HL-60/S4 treated with phorbol 12-myristate 13-acetate at 8.2 ng/mL for 4 days and 3 days (cell line): ENCODE data around the gene GARIN5B.
"Not testable (repeated sequence)": the region's sequence is repeated elsewhere in the genome, so short reads cannot be mapped to it uniquely, and the experiment has no call there.

Experiments used
- in situ Hi-C: fragments of 300-500 bp; cut with MboI; formaldehyde crosslinking; loops from 2 replicates; pipeline ENCODE4 v1.15.0; 2022; ENCODE audit warnings: low sequenced_read_pairs

Gene GARIN5B

GRCh38 chr19:55362990-55363716 is at the start of gene GARIN5B:
GARIN5B (minus strand) TSS chr19:55363260; CDS start chr19:55363066, 194 bp downstream.
- in situ Hi-C loops = no loop called here

- in situ Hi-C loops = no loop called here
Measured at GRCh38 chr19:55410168-55410567, 47.1 kb upstream of the GARIN5B start.

- in situ Hi-C loops = not testable (repeated sequence)
Measured at GRCh38 chr19:55409179-55409578, 46.1 kb upstream of the GARIN5B start.

GRCh38 chr19:55408533-55408872 is 45.4 kb upstream of the GARIN5B start:
- in situ Hi-C loops = no loop called here

GRCh38 chr19:55407800-55408532 is 44.9 kb upstream of the GARIN5B start:
- in situ Hi-C loops = no loop called here

- in situ Hi-C loops = not testable (repeated sequence)
Measured at GRCh38 chr19:55407550-55407799, 44.4 kb upstream of the GARIN5B start, which contains the start of gene UBE2S. UBE2S (minus strand) TSS chr19:55407788; CDS start chr19:55407589, 199 bp downstream.

GRCh38 chr19:55406826-55407549 is 43.9 kb upstream of the GARIN5B start:
- in situ Hi-C loops = no loop called here

GRCh38 chr19:55406091-55406825 is 43.2 kb upstream of the GARIN5B start:
- in situ Hi-C loops = no loop called here

- in situ Hi-C loops = no loop called here
Measured at GRCh38 chr19:55405638-55406037, 42.6 kb upstream of the GARIN5B start.

GRCh38 chr19:55402509-55402908 is 39.4 kb upstream of the GARIN5B start:
- in situ Hi-C loops = no loop called here

- in situ Hi-C loops = not testable (repeated sequence)
Measured at GRCh38 chr19:55401390-55401789, 38.3 kb upstream of the GARIN5B start.

- in situ Hi-C loops = no loop called here
Measured at GRCh38 chr19:55400281-55401087, 37.4 kb upstream of the GARIN5B start.

GRCh38 chr19:55398200-55398925 is 35.3 kb upstream of the GARIN5B start:
- in situ Hi-C loops = no loop called here

GRCh38 chr19:55392820-55393761 is 30.0 kb upstream of the GARIN5B start:
- in situ Hi-C loops = no loop called here

GRCh38 chr19:55391702-55392615 is 28.9 kb upstream of the GARIN5B start:
- in situ Hi-C loops = no loop called here

GRCh38 chr19:55391191-55391670 is 28.2 kb upstream of the GARIN5B start:
- in situ Hi-C loops = no loop called here

GRCh38 chr19:55390461-55390880 is 27.4 kb upstream of the GARIN5B start:
- in situ Hi-C loops = no loop called here
